GM10248 (cell line): ENCODE results near the gene FNDC3B.

Experiments
- CTCF ChIA-PET: fragments of 300-600 bp; sonication (Branson Sonifier 250); formaldehyde crosslinking; extraction: SDS; loops from one replicate; lab custom pipeline; 2021; ENCODE audit warnings: antibody characterized with exemption; lab: Yijun Ruan, JAX
- POLR2A ChIA-PET: fragments of 350-650 bp; sonication (Branson Sonifier 250); formaldehyde crosslinking; extraction: SDS; loops from one replicate; lab custom pipeline; 2020; ENCODE audit warnings: antibody characterized with exemption; lab: Yijun Ruan, JAX
- DNase-seq: peaks from one replicate; pipeline ENCODE4 v3.0.0; 2012; ENCODE audit errors: extremely low spot score
- TF ChIP-seq, protein P1 (sequence below): IDR thresholded peaks from 2 replicates; pipeline ENCODE4 v1.5.1; 2012; ENCODE audit warnings: mild to moderate bottlenecking, low read depth; ENCODE audit errors: extremely low read depth, missing control alignments, control extremely low read depth

Gene FNDC3B

GRCh38 chr3:172225215-172225707 lies 185.9 kb downstream of the FNDC3B start:
- TF ChIP-seq, protein P1, sequence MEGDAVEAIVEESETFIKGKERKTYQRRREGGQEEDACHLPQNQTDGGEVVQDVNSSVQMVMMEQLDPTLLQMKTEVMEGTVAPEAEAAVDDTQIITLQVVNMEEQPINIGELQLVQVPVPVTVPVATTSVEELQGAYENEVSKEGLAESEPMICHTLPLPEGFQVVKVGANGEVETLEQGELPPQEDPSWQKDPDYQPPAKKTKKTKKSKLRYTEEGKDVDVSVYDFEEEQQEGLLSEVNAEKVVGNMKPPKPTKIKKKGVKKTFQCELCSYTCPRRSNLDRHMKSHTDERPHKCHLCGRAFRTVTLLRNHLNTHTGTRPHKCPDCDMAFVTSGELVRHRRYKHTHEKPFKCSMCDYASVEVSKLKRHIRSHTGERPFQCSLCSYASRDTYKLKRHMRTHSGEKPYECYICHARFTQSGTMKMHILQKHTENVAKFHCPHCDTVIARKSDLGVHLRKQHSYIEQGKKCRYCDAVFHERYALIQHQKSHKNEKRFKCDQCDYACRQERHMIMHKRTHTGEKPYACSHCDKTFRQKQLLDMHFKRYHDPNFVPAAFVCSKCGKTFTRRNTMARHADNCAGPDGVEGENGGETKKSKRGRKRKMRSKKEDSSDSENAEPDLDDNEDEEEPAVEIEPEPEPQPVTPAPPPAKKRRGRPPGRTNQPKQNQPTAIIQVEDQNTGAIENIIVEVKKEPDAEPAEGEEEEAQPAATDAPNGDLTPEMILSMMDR = no peak
- ChIA-PET CTCF (no interaction called here), POLR2A (no interaction called here)
- no peak for DNase-seq

DNA sequence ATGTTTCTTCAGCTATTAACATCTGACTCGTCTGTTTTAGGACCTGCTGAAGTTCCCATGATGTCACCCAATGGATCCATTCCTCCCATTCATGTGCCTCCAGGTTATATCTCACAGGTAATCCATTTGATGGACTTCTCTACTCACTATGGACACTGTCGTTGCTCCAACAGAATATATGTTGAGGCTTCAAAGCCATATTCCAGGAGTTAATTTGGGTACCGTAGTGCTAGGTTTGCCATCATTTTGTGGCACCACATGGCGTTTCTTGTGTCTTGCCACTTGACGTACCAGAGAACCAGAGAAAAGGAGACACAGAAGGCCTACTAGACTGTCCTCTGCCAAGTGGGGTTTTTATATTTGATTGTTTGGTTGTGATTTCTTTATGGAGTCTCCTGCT lies 187.5 kb downstream of the FNDC3B start:
- TF ChIP-seq, protein P1 = no peak
- POLR2A ChIA-PET = no interaction called here
- no peak for DNase-seq
- CTCF ChIA-PET = interaction anchor here (0.7 to 1.6 kb wide), 4 partner anchors 8 to 18 kb away, joined by 3 to 4 read pairs (median 4); no protein-coding TSS in a partner anchor

DNA sequence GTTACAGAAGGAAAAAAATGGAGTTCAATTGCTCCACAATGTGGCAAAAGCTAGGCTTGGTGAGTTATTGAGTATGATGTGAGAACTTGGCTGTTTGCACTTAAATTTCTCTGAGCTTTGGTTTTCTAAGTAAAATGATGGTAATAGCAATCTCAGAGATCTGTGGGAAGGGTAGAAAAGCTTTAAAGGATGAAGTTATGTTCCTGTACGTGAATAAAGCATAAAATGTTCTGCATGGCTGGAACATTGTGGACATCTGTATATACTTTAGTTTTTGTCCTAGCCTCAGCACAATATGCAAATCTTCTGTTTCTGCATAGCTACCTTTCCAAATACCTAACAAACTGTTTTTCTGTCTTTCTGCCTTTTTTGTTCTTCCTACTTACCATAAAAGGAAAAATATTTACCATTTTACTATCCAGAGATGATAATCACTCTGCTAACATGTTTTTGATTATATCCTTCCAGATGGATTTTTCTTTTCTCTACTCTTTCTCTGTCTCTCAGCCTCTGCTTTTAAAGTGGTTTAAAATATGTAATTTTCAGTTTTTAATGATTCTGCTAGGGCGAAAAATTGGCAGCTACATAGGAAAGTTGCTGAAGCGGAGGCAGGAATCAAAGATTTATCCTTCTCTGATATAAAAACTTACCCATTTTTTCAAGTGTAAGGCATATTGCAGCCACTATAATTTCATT lies 188.1 kb downstream of the FNDC3B start:
- TF ChIP-seq, protein P1 = no peak
- CTCF ChIA-PET = interaction anchor here (0.7 to 1.6 kb wide), 5 partner anchors 9 to 19 kb away, joined by 3 to 6 read pairs (median 4); no protein-coding TSS in a partner anchor

DNA sequence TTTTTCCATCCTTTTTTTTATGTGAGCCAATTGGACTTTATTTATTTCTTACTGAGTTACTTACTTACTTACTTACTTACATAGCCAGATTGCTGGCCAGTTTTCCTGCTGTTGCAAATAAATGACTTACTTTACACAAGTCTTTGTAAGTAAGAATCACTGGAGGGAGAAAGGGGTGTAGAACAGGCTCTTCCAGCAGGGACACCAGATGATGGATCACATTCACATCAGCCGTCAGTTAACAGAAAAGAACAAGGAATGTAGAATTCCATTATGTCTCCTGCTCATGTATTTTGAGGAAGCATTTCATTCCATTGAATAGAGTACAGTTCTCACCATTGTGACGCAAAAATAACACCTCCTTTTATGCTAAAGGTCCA lies 188.6 kb downstream of the FNDC3B start:
- TF ChIP-seq, protein P1 = no peak
- CTCF ChIA-PET = interaction anchor here (1.1 to 1.3 kb wide), 2 partner anchors 9 to 14 kb away, joined by 3 to 6 read pairs; no protein-coding TSS in a partner anchor
- DNase-seq = no peak
- POLR2A ChIA-PET = no interaction called here

More for the DNA sequence above, 188.1 kb downstream of the FNDC3B start:
- POLR2A ChIA-PET = no interaction called here
- no peak for DNase-seq

DNA sequence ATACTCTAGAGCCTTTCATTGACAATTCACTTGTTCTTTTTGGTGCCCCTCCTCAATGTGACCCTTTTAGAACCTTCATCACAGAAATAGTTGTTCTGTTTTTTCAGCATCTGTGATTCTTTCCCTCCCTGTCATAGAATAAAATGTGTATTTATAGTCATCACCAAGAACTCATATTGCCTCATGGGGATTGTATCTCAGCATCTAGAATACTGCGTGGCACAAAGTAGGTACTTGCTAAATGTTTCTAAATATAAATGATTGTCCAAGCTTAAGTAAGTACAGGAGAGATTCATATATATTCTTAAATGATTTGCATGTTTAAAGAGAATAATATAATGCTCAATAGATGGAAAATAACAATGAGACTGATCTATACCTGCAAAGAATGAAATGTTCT lies 190.1 kb downstream of the FNDC3B start:
- CTCF ChIA-PET = no interaction called here
- POLR2A ChIA-PET = no interaction called here
- no peak for DNase-seq
- TF ChIP-seq, protein P1 = no peak

DNA sequence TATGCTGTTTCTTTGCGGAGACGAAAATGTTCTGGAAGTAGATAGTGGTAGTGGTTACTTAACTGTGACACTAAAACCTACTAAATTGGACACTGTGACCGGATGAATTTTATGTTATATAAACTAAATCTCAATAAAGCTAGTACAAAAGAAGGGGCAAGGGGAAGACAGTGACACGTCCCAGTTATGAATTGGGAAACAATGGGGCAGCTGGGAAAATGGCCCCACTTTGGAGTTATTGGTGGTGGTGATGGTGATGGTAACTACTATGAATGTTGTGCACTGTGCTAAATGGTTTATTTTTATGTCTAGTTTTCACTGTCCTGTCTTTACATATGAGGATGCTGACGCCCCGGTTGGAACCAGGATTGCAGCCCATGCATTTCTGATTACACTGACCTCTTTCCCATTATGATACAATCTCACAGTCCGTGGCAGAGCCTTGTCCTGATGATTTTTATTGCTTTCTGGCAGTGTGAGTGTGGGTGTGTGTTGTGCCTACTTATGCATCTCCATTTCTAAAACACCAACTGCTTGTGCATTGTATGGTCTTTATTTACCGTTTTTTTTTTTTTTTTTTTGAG lies 192.0 kb downstream of the FNDC3B start:
- CTCF ChIA-PET = no interaction called here
- POLR2A ChIA-PET = no interaction called here
- DNase-seq = no peak
- TF ChIP-seq, protein P1 = no peak
